WTC11 (cell line): ENCODE results near the gene MAT2A. TPM values are rescaled to one million over a fixed set of nuclear protein-coding genes. Genes with fewer than 3 reads are reported as not detected.

Experiments used
- AR ChIP-seq: fragments of 250-450 bp; sonication (Bioruptor Pico); IDR thresholded peaks from 2 replicates; pipeline ENCODE4 v1.9.0; 2021; ENCODE audit warnings: mild to moderate bottlenecking
- ARID4B ChIP-seq: sonication (generic); formaldehyde crosslinking; IDR thresholded peaks from 2 replicates; pipeline ENCODE4 v1.8.0; 2023; ENCODE audit warnings: missing genetic modification reagents, mild to moderate bottlenecking, borderline replicate concordance
- ATF2 ChIP-seq: sonication (generic); formaldehyde crosslinking; IDR thresholded peaks from 2 replicates; pipeline ENCODE4 v1.8.1; 2022; ENCODE audit warnings: low read depth, missing genetic modification reagents, borderline replicate concordance
- ATF3 ChIP-seq: sonication (generic); formaldehyde crosslinking; conservative IDR thresholded peaks from 2 replicates; pipeline ENCODE4 v1.8.1; 2022; ENCODE audit warnings: mild to moderate bottlenecking, missing genetic modification reagents
- CBFB ChIP-seq: sonication (generic); formaldehyde crosslinking; IDR thresholded peaks from 2 replicates; pipeline ENCODE4 v1.8.1; 2022; ENCODE audit warnings: mild to moderate bottlenecking, low read depth, missing genetic modification reagents
- ETV6 ChIP-seq: sonication (generic); formaldehyde crosslinking; IDR thresholded peaks from 2 replicates; pipeline ENCODE4 v1.8.1; 2022; ENCODE audit warnings: mild to moderate bottlenecking, missing genetic modification reagents
- FOXP4 ChIP-seq: sonication (generic); formaldehyde crosslinking; IDR thresholded peaks from 2 replicates; pipeline ENCODE4 v1.8.0; 2022; ENCODE audit warnings: mild to moderate bottlenecking, missing genetic modification reagents
- GRHL2 ChIP-seq: fragments of 250-450 bp; sonication (Bioruptor Pico); IDR thresholded peaks from 2 replicates; pipeline ENCODE4 v1.8.0; 2022; ENCODE audit warnings: mild to moderate bottlenecking, moderate library complexity; ENCODE audit not compliant: insufficient replicate concordance, severe bottlenecking
- IRF1 ChIP-seq: sonication (generic); formaldehyde crosslinking; IDR thresholded peaks from 2 replicates; pipeline ENCODE4 v1.8.0; 2023; ENCODE audit warnings: missing genetic modification reagents
- JUN ChIP-seq: sonication (generic); formaldehyde crosslinking; IDR thresholded peaks from 2 replicates; pipeline ENCODE4 v1.8.0; 2023; ENCODE audit warnings: mild to moderate bottlenecking, missing genetic modification reagents
- NFYB ChIP-seq: sonication (generic); formaldehyde crosslinking; conservative IDR thresholded peaks from 2 replicates; pipeline ENCODE4 v1.8.0; 2022; ENCODE audit warnings: low read depth, missing genetic modification reagents
- NR2C2 ChIP-seq: sonication (generic); formaldehyde crosslinking; IDR thresholded peaks from 2 replicates; pipeline ENCODE4 v1.8.0; 2022; ENCODE audit warnings: mild to moderate bottlenecking, missing genetic modification reagents
- SOX15 ChIP-seq: fragments of 250-450 bp; sonication (Bioruptor Pico); IDR thresholded peaks from 2 replicates; pipeline ENCODE4 v1.9.0; 2021; ENCODE audit warnings: mild to moderate bottlenecking
- ZMAT4 ChIP-seq: fragments of 250-450 bp; sonication (Bioruptor Pico); IDR thresholded peaks from 2 replicates; pipeline ENCODE4 v1.9.0; 2021; ENCODE audit warnings: mild to moderate bottlenecking
- ZNF219 ChIP-seq: sonication (generic); formaldehyde crosslinking; IDR thresholded peaks from 2 replicates; pipeline ENCODE4 v1.8.0; 2023; ENCODE audit warnings: missing genetic modification reagents, mild to moderate bottlenecking, borderline replicate concordance
- ZNF232 ChIP-seq: sonication (generic); formaldehyde crosslinking; IDR thresholded peaks from 2 replicates; pipeline ENCODE4 v1.8.0; 2022; ENCODE audit warnings: mild to moderate bottlenecking, missing genetic modification reagents
- ZNF317 ChIP-seq: sonication (generic); formaldehyde crosslinking; IDR thresholded peaks from 2 replicates; pipeline ENCODE4 v1.8.1; 2023; ENCODE audit warnings: low read depth, mild to moderate bottlenecking, moderate library complexity, missing genetic modification reagents, borderline replicate concordance
- ZNF396 ChIP-seq: fragments of 250-450 bp; sonication (Bioruptor Pico); IDR thresholded peaks from 2 replicates; pipeline ENCODE4 v1.8.0; 2021; ENCODE audit warnings: mild to moderate bottlenecking, moderate library complexity, borderline replicate concordance
- ZNF416 ChIP-seq: fragments of 250-450 bp; sonication (Bioruptor Pico); IDR thresholded peaks from 2 replicates; pipeline ENCODE4 v1.9.0; 2021; ENCODE audit warnings: mild to moderate bottlenecking, inconsistent platforms
- ZNF512 ChIP-seq: sonication (generic); formaldehyde crosslinking; IDR thresholded peaks from 2 replicates; pipeline ENCODE4 v1.8.1; 2022; ENCODE audit warnings: missing genetic modification reagents, borderline replicate concordance
- ZNF671 ChIP-seq: fragments of 250-450 bp; sonication (Bioruptor Pico); IDR thresholded peaks from 2 replicates; pipeline ENCODE4 v1.8.0; 2021; ENCODE audit warnings: mild to moderate bottlenecking
- ZSCAN18 ChIP-seq: fragments of 250-450 bp; sonication (Bioruptor Pico); IDR thresholded peaks from 2 replicates; pipeline ENCODE4 v2.1.2; 2022; ENCODE audit warnings: mild to moderate bottlenecking, moderate library complexity
- total RNA-seq: library from RNA; stranded (reverse); gene quantifications from 3 replicates; pipeline ENCODE4 v1.2.3, GENCODE V29; 2021

MAT2A gene
- total RNA-seq, 1 experiment from 2014 or later, result 222 TPM

- TF ChIP-seq FOXP4 (CRISPR knock-in tag) (no peak), ATF3 (CRISPR knock-in tag) (no peak), ZNF416 (CRISPR knock-in tag) (no peak; the same call in 1 of the 2 replicates), ETV6 (CRISPR knock-in tag) (0 out of 2 replicates have a peak, but pooled peaks have one; percentile 34), IRF1 (CRISPR knock-in tag) (no peak), AR (peak; percentile 48; the same call in 1 of the 2 replicates), ZNF671 (CRISPR knock-in tag) (0 out of 2 replicates have a peak, but pooled peaks have one; percentile 22), ZNF232 (CRISPR knock-in tag) (no peak; the same call in none of the 2 replicates), ZNF396 (no peak), ZNF512 (CRISPR knock-in tag) (no peak), CBFB (CRISPR knock-in tag) (no peak), ZSCAN18 (CRISPR knock-in tag) (no peak), ARID4B (CRISPR knock-in tag) (no peak), NFYB (CRISPR knock-in tag) (no peak), ZNF317 (CRISPR knock-in tag) (no peak), ATF2 (no peak), SOX15 (no peak), ZNF219 (CRISPR knock-in tag) (no peak), NR2C2 (CRISPR knock-in tag) (no peak), ZMAT4 (CRISPR knock-in tag) (no peak), GRHL2 (no peak), JUN (CRISPR knock-in tag) (no peak)
Measured at GRCh38 chr2:85537600-85538506, 1.1 kb upstream of the MAT2A start (continued).
